Stimulated activated CD8-positive, alpha-beta memory T cell treated with anti-CD3 and anti-CD28 coated beads, Interleukin-7, amount 100 ng/mL, for 48 hours (primary cell): ENCODE measurements around the gene RAD54L2.
"Not testable (repeated sequence)": the region's sequence is repeated elsewhere in the genome, so short reads cannot be mapped to it uniquely, and the experiment has no call there.

ENCODE experiments used
- DNase-seq, 2 donors: peaks; one replicate each; pipeline ENCODE4 v3.0.0-alpha.2; 2020; ENCODE audit warnings: low read depth in 1 of 2; ENCODE audit errors: extremely low read depth in 1 of 2

RAD54L2 gene

DNA sequence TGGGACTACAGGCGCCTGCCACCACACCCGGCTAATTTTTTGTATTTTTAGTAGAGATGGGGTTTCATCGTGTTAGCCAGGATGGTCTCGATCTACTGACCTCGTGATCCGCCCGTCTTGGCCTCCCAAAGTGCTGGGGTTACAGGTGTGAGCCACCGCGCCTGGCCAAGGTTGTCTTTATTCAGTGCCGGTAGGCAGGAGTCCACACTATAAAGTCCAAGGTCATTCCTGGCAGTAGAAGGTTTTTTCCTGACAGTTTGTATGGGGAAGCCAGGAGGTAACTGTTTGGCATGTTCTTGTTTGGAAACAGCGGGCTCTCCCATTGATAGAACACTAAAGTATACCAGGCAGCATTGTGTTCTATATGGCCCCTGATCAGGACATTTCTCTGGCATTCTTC, 4.1 kb downstream of the RAD54L2 start:
- DNase-seq = not testable (repeated sequence)

DNA sequence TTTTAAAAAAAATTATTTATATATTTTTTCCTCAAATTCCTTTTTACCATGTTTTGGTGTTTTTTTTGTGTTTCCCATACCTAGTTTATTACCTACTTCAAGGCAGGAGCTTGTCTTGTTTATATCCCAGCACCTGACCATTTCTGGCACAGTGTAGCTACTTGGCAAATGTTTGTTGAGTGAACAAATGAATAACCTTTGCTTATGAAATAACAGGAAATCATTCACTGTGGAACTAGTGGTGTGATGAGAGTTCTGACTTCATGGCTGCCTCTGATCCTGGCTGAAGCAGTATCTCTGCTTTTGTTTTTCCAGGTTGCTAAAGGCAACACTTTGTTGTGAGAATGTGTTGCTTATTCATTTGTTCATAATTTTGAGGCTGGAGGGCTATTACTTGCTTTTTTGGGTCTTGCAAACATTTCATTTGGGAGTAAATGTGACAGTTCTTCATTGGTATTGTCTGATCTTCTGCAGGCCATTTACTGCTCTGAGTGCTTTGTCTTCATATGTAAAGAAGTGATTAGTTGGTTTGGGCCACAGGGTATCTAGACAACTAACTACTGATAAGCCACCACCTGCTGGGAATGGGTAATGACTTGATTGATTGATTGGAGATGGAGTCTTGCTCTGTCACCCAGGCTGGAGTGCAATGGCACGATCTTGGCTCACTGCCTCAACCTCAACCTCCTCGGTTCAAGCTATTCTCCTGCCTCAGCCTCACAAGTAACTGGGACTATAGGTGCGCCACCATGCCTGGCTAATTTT, 5.7 kb downstream of the RAD54L2 start:
- no peak for DNase-seq

DNA sequence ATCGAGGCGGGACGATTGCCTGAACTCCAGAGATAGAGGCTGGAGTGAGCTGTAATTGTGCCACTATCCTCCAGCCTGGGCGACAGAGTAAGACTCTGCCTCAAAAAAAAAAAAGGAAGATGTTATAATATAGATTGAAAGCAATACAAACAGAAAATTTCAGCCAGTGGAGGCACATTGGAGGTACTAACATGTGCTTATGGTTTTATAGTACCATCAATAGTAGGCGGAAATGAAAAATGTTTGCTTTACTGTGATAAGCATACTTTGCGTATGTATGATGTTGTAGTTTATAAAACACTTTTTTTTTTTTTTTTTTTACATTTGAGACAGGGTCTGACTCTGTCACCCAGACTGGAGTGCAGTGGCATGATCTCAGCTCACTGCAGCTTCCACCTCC, 8.8 kb downstream of the RAD54L2 start:
- no peak for DNase-seq

DNA sequence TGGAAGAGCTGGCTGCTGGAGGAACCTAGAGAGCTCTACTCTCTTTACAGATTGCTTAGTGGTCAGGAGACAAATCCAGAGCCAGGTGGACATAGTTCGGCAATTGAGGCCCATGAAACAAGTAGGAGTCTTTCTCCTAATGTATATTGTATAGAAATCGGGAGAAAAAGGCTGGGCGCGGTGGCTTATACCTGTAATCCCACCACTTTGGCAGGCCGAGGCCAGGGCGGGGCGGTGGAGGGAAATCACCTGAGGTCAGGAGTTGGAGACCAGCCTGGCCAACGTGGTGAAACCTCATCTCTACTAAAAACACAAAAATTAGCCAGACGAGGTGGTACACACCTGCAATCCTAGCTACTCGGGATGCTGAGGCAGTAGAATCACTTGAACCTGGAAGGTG, 10.8 kb downstream of the RAD54L2 start:
- DNase-seq = no peak

DNA sequence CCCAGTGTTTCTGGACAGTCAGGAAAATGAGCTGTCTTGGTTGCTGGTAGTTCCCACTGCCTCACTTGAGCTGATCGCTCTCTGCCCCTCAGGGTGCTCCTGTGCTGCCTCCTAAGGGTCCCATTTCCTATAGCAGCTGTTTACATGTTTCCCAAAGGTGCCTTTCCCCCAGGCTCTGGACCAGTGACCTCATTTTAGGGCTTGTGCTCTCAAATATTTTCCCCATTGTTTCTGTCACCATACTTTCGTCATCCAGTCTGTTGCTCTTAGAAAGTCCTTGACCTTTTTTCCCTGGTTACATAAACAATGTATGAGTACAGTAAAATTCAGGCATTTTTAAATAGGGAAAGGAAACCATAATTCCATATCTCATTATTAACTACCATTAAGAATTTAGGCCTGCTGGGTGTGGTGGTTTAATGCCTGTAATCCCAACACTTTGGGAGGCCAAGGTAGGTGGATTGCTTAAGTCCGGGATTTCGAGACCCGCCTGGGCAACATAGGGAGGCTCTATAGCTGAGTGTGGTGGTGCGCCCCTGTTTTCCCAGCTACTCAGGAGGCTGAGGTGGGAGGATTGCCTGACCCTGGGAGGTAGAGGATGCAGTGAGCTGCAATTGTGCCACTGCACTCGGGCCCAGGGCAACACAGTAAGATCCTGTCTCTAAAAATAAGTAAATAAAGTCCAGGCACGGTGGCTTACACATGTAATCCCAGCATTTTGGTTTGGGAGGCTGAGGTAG, 11.7 kb downstream of the RAD54L2 start:
- no peak for DNase-seq

DNA sequence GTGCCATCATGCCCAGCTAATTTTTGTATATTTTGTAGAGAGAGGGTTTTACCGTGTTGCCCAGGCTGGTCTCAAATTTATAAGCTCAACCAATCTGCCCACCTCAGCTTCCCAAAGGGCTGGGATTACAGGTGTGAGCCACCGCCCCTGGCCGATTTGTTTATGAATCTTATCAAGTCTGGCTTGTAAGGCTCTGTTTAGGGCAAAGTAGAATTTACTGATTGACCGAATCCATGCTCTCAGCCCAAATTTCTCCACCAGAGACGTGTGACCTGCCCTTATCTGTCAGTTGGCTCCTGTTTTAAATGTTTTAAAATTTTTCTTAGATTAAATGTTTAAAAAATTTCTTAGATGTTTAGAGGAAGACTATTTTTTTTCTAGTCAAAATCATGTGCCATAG, 19.5 kb downstream of the RAD54L2 start:
- no peak for DNase-seq

DNA sequence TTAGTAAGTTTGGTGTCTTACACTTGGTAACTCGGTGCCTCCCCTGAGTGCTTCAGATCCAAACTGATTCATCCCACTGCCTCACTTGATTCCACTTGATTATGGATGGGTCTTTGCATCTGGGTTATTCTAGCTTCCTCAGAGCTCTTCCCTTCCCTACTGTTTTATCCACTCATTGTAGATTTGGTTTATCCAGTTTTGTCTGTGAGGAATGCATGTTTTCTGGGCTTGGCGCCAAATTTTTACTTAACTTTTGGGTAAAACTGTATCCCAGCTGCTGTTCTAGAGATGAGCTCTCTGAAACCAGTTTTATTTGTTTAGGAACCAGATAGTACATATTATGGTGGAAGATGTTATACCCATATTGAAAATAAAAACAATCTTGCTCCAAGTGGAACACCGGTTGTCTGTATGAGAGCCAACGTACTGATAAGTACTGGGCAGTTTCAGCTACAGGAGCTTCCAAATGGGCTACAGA, 20.9 kb downstream of the RAD54L2 start:
- DNase-seq = no peak

DNA sequence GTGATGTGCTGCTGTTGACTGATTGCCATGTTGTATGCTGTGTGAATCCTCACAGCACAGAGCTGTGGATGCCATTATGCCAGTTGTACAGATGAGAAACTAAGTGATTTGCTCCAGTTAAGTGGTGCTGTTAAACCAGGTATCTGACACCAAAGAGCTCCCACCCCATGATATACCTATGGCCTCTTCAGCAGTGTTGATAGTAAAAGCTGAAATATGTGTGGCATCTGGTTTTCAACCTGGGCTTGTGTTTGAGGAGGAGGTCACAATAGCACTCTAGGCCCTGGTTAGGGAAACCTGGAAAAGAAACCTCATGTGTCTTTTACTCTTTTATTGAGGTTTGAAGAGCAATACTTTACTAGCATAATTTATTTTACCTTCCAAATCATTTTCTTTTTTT, 21.4 kb downstream of the RAD54L2 start:
- DNase-seq = no peak

DNA sequence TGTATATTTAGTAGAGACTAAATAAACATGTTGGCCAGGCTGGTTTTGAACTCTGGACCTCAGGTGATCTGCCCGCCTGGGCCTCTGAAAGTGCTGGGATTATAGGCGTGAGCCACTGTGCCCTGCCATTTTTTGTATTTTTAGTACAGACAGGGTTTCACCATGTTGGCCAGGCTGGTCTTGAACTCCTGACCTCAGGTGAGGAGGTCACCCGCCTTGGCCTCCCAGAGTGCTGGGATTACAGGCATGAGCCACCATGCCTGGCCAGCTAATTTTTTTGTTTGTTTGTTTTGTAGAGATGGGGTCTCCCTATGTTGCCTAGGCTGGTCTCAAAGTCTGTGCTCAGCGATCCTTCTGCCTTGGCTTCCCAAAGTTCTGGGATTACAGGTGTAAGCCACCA, 23.9 kb downstream of the RAD54L2 start:
- not testable (repeated sequence) for DNase-seq

DNA sequence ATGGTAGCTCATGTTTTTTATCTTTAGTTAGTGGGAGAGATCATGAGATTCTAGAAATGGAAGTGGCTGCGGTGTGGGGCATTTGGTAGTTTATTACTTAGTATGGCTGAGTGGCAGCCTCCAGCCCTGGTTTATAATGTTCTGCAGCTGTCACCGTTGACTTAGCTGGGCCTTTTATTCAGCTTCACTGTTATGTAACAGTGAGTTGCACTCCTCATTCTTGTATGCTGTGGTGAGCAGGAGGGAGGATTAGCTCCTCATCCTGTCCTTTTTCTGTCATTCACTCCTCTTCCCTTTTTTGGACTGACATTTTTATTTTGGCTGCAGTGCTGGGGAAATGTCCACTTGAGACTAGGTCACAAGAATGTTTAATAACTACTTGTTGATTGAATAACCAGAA, 29.5 kb downstream of the RAD54L2 start:
- no peak for DNase-seq

DNA sequence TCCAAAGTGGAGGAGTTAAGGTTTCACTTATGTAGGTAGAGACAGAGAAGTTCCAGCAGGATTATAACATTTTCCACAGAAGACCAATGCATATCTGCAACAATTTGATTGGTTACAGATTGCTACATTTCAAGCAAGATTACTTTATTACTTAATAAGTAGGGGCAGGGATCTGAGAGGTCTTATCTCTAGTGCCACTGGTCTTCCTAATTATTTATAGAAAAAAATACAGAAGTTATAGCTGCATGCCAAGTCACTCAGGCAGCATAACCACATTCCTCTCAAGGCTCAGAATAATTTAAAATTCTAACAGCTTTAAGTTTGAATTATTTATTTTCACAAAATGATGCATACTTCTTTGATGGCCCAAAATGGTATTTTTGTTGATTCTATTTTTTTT, 30.5 kb downstream of the RAD54L2 start:
- no peak for DNase-seq

DNA sequence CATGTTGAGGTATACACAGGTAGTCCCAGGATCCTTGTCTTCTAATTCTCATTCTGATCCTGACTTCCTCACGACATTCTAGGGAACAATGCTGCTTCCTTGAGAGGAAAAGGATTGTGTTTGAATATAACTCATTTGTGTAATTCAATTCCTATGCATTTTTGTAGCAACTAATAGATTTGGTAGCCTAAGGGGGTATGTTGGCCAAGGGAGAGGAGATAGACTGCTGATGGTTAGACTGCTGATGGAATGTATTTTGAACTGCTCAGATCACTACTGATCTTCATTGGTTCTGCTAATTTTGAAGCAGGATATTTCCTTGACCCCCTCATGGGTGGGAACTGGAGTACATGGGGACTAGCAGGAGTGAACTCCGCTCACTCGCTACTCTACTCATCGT, 39.7 kb downstream of the RAD54L2 start:
- no peak for DNase-seq

DNA sequence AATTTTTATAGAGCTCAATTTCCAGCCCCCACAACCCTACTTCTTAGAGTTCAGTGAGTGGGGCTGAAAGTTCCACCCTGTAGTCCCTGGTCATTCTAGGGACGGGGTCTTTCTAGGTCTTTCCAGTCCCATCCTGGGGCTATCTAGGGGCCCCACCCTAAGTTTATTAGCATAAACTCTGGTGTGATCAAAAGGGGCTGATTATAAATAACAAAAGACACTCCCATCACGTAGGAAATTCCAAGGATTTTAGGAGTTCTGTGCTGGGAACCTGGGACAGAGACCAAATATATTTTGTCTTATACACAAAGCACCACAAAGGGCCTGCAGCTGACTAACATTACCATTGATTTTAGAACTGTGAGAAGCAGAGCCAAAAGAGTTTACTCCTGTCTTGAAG, 41.9 kb downstream of the RAD54L2 start:
- DNase-seq = no peak

DNA sequence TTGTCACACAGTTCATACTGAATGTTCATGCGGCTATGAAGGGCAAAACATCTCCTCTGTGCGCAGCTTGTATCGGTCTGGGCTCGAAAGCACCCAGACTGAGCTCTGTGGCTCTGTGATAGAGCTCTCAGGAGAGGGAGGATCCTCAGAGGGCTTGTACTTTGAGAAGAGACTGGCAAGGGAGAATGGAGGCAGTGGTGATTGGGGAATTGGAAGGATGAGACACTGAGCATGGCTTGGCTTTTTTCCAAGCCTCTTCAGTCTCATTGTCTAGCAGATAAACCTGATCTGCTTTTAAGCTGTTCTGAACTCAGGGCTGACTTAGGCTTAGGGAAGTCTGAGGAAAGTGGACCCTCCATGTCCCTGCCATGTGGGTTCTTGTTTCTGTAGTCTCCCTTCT, 43.0 kb downstream of the RAD54L2 start:
- DNase-seq = no peak

DNA sequence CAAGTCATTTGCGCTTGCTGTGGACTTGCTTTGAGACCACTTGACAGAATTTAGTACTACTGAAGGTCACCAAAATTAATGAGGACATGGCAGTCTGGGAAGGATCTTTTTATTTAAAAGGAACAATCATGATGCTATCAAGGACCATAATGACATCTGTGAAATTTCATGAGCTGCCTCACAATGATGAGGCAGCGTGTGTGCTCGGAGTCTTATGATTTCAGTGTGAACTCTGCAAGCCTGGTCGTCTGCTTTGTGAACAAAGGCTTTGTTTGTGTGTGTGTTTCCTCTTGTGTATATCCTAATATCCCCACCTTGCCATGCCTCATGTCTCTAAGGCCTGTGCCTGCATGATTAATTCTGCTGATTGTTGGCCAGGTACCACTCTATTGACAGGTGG, 46.7 kb downstream of the RAD54L2 start:
- DNase-seq = no peak

DNA sequence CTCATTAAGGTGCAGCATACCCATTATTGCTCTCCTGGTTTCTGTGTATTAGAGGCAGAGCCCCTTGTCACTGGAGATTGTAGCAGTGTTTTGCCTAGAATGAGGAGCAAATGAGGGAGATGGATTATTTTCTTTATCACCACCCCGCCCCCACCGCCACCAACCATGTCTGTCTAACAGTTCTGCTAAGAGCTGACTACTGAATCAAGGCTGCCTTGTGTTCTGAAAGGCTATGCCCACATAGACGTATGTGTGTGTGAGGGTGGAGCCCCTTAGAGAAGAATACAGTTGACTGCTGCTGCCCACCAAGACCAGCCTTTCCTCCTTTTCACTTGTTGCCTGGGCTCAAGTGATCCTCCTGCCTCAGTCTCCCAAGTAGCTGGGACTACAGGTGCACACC, 47.4 kb downstream of the RAD54L2 start:
- DNase-seq = no peak
